NB4 (cell line): ENCODE measurements around the gene BRMS1L.
"Not testable (repeated sequence)": the region's sequence is repeated elsewhere in the genome, so short reads cannot be mapped to it uniquely, and the experiment has no call there.

Source experiments
- POLR2A ChIP-seq: IDR thresholded peaks from 2 replicates; pipeline ENCODE4 v1.6.1; 2011; ENCODE audit warnings: mild to moderate bottlenecking; ENCODE audit not compliant: insufficient read length; ENCODE audit errors: extremely low read depth
- TF ChIP-seq, protein P1 (sequence below): IDR thresholded peaks from one replicate; pipeline ENCODE4 v1.5.1; 2012; ENCODE audit warnings: low read depth, low read length

DNA sequence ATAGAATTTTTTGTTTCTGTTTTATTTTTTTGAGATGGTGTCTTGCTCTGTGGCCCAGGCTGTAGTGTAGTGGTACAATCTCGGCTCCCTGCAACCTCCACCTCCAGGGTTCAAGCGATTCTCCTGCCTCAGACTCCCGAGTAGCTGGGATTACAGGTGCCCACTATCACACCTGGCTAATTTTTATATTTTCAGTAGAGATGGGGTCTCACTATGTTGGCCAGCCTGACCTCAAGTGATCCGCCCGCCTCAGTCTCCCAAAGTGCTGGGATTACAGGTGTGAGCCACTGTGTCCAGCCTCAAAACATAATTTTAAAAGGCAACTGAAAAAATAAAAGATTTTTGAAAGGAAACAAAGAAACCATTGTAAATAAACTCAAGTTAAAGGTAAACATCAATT, 48.6 kb upstream of the BRMS1L start:
- TF ChIP-seq, protein P1, sequence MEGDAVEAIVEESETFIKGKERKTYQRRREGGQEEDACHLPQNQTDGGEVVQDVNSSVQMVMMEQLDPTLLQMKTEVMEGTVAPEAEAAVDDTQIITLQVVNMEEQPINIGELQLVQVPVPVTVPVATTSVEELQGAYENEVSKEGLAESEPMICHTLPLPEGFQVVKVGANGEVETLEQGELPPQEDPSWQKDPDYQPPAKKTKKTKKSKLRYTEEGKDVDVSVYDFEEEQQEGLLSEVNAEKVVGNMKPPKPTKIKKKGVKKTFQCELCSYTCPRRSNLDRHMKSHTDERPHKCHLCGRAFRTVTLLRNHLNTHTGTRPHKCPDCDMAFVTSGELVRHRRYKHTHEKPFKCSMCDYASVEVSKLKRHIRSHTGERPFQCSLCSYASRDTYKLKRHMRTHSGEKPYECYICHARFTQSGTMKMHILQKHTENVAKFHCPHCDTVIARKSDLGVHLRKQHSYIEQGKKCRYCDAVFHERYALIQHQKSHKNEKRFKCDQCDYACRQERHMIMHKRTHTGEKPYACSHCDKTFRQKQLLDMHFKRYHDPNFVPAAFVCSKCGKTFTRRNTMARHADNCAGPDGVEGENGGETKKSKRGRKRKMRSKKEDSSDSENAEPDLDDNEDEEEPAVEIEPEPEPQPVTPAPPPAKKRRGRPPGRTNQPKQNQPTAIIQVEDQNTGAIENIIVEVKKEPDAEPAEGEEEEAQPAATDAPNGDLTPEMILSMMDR = not testable (repeated sequence)
- not testable (repeated sequence) for TF ChIP-seq POLR2A
